HG03457 (cell line): ENCODE results near the gene BUB3.

Source experiments
- ATAC-seq: cut with Tn5 transposase; IDR thresholded peaks from one replicate; pipeline ENCODE4 v1.9.1; 2021; ENCODE audit warnings: moderate number of reproducible peaks; ENCODE audit not compliant: unreplicated experiment

BUB3 gene

DNA sequence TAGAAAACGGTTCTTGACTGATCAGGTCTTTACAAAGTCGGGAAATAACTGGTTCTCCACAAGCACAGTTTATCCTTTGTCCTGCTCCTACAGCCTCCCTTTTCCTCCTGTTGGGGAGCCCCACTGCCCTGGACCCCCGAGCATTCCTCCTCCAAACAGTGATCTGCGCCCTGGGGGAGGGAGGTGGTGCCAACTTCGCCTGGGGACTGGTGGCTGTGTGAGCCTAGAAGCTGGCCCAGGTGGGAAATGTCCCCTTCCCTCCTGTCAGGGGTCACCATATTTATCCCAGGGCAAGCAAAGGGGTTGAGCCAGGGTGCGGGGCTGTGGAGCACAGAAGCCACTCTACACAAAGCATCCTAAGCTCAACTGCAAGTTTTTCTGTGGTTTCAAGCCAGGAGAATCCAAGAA is 13.2 kb upstream of the BUB3 start:
- no peak for ATAC-seq

DNA sequence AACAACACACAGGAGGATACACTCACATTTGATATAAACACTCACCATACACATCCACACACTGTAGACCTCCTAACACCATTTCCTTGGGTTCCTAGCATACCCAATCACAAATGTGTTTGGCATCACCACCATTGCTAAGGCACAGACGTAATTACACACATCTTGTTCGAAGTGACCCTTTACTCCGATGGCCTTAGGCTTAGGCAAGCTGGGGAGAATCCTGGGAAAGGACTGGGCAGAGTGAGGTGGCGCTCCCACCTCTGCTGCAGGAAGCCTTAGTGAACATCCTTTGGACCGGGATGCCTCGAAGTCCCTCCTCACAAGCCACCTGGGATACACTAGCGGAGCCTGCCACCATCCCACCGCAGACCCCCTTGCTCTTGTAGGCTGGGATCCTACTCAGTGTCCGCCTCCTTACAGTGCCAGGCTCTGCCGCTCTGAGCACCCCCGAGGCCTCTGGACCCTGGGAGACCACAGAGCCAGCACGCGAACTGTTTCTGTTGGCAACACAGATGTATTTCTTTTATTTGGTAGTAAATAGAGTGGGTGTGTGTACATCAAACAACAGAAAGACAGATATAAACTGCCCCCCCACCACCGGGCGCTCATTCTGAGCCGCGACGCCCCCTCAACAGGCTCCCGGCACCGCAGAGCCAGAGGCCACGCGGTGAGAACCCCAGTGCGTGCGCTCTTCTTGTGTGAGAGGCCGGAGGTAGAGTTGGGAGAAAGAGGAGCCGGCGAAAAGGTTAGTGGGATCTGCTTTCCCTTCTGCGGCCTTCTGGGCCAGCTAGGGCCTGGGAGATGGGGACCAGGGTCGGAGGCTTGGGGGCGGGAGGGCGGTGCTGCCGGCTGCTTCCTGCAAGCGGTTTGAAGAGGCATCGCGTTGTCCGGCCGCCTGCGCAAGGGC is 12.2 kb upstream of the BUB3 start:
- ATAC-seq = no peak

DNA sequence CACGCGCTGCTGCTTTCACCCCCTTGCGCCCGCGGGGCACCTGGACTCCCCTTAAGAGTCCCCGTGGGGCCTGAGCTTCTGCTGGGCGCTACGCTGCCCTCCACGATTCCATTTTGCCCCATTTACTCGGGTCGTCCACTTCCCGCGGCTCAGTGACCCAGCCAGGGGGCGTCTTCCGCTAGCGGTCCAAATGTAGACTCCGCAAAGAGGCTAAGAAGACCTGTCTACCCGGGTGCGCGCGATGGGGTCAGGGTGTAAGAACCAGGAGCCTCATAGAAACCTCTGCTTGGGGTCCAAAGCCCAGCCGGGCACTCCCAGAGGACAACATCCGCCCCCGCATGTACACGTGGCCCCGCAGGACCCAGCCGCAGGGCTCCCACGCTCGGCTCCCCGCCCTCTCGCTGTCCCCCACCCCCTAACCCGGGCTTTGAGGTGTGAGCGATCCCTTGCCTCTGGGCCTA is 11.5 kb upstream of the BUB3 start:
- no peak for ATAC-seq

GRCh38 chr10:123143162-123143824 is 10.9 kb upstream of the BUB3 start:
- no peak for ATAC-seq

DNA sequence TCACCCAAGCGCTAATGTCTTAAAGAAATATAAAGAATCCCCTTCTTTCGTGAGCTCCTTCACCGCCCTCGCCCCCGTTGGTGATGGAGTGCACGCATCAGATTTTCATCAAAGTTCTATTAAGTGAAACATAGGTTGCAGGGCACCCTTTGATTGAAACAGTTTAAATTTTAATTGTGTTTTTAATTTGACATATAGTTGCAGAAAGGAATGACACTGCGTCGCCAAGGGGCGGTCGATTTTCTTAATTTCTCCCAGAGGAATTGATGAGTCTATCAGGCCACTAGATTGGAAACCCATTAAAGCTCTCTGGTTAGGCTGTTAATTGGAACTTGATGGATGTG is 10.4 kb upstream of the BUB3 start:
- no peak for ATAC-seq

GRCh38 chr10:123144697-123145541 is 9.3 kb upstream of the BUB3 start:
- no peak for ATAC-seq

GRCh38 chr10:123145542-123146012 is 8.6 kb upstream of the BUB3 start:
- no peak for ATAC-seq

- ATAC-seq = no peak
Measured at GRCh38 chr10:123146013-123146893, 7.9 kb upstream of the BUB3 start.

GRCh38 chr10:123146894-123147634 is 7.1 kb upstream of the BUB3 start:
- no peak for ATAC-seq

DNA sequence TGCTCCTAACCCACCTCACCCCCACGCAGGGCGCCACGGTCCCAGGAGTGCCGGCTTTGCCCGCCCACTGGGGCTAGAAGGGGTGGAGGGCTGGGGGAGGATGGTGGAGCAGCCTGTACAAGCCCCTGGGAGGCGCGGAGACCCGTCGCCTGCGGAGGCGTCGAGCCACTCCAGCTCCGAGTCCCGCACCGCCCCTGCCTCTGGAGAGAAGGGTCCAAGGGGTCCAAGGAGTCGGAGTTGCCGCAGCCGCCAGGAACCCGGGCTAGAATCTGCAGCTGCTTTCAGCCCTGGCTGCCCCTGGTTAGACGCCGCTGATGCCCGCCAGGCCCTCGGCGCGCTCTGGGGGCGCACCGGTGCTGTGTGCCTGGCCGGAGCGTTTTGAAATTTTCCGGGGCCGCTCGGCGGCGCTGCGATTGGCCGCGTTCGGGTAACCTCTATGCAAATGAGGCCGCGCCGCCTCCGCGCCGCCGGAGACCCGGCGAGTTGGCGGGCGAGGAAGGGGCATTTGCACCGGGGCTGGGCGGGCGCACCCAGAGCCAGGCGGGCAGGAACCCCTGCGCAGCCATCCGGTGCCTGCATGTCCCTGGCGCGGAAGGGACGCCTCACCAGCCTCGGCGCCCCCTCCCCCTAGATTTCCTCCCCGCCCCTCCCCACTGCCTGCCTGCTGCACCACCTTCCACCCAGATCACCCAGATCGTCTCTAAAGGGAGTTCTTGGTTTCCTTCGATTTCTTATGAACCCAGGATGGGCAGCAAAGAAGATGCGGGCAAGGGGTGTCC is 6.4 kb upstream of the BUB3 start, which contains the start of gene HMX2:
HMX2 (plus strand) TSS at position 502 of the 779 bp plus-strand sequence; CDS start at position 745, 243 bp downstream.
- no peak for ATAC-seq

- no peak for ATAC-seq
Measured at GRCh38 chr10:123148414-123149161, 5.6 kb upstream of the BUB3 start.

GRCh38 chr10:123149162-123149567 is 5.0 kb upstream of the BUB3 start:
- no peak for ATAC-seq

GRCh38 chr10:123149568-123150270 is 4.5 kb upstream of the BUB3 start:
- ATAC-seq = no peak

DNA sequence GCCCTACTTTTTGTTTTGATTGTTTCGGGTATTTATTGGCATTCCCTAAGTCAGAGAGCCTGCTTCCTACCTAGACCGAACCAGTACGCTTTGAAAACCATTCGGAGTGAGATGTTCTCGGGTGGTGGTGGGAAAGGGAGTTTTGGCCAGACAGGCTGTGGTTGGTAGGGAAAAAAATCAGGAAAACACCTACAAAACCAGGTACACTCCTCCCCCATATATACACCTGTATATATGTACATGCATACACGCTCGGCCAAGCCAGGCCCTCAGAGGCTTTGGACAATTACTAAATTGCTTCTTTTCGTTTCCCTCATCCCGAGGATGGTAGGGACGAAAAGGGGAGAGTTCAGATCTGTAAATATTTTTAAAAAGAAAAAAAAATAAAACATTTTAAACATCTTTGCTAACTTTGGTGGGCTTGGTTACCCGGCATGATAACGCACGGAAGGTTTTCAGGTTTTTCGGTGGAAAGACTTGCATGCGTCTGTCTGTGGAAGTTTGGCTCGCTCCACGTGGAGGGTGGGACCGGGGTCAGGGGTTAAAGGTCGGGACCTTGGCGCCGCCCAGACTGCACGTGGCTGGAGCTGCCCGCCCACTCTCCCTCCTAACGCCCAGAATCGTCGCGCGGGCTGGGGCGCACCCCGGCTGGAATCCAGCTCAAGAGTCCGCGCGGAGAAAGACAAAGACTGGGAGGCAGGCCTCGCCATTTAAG is 3.8 kb upstream of the BUB3 start:
- no peak for ATAC-seq

DNA sequence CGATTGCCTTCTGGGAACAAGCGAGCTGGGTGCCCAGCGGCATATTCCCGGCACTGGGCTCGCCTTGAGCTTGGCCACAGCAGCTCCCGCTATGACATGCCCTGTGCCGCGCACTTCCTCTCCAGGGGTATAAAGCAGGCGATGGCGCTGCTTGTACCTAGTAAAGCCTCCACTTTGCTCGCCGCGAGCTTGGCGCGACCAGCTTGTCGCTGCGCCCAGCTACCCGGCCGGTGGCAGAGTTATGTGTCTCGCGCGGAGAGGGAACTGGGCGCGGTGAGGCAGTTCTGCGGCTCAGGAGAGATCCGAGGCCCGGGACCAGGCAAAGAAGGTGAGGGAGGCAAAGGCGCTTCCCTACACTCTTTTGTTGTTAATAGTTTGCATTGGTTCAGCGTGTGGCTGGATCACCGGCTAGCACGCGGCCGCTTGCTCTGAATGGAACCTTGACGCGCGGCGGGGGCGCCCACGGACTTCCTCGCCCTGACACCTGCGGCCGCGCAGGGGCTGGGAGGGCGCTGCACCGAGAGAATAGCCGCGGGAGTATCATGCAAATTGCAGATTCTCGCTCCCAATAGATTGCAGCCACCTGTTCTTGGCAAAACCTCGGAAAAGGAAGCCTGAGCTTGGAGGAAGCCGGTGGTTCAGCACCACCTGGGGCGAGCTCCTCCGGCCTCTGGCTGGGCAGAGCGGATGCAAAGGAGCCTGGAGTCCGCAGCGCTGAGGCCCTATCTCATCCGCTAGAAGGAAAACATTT is 3.0 kb upstream of the BUB3 start:
- no peak for ATAC-seq

DNA sequence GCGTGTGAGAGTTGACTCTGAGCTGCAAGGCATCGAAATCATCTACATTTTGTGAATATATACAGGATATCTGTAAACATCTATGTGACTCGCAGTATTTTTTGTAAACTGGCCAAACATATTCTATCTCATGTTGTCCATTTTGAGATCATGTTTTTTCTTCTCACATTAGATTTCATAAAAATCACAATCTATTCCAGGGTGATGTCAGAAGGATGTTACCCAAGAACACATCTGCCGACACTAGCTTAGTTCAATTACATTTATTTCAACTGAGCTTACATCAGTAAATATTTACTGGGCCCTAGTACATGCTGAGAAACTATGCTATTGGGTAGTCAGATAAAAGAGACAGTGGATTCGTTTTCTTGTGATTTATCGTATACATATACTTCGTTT is 2.5 kb upstream of the BUB3 start:
- ATAC-seq = no peak
